Central memory CD4-positive, alpha-beta T cell (primary cell): Measurements from ENCODE around the gene MED20.
"Not testable (repeated sequence)": the region's sequence is repeated elsewhere in the genome, so short reads cannot be mapped to it uniquely, and the experiment has no call there.

ENCODE experiments used
- DNase-seq: peaks from one replicate; pipeline ENCODE4 v3.0.0; 2022
- total RNA-seq, 3 experiments: gene quantifications; one replicate each; lab custom pipeline; 2026; lab: John Stamatoyannopoulos, UW

Gene MED20
- 2.5 to 7.7 (median 7.5) reads per million in 3 experiments for total RNA-seq

GRCh38 chr6:41920921-41921711 lies at the start of gene MED20, which contains the start of gene BYSL:
MED20 (minus strand) TSS chr6:41921139; CDS start chr6:41921018, 121 bp downstream.
BYSL (plus strand) TSS chr6:41921499; CDS start chr6:41921563, 64 bp downstream.
- DNase-seq: peak; percentile 94

- no peak for DNase-seq
These were observed 49.5 kb upstream of the MED20 start for GRCh38 chr6:41970436-41970846.

- DNase-seq: no peak
These were observed 46.7 kb upstream of the MED20 start for GRCh38 chr6:41967312-41968287.

GRCh38 chr6:41966961-41967311 lies 46.0 kb upstream of the MED20 start:
- no peak for DNase-seq

GRCh38 chr6:41966214-41966920 lies 45.4 kb upstream of the MED20 start:
- no peak for DNase-seq

- no peak for DNase-seq
These were observed 44.7 kb upstream of the MED20 start for GRCh38 chr6:41965429-41966213.

DNA sequence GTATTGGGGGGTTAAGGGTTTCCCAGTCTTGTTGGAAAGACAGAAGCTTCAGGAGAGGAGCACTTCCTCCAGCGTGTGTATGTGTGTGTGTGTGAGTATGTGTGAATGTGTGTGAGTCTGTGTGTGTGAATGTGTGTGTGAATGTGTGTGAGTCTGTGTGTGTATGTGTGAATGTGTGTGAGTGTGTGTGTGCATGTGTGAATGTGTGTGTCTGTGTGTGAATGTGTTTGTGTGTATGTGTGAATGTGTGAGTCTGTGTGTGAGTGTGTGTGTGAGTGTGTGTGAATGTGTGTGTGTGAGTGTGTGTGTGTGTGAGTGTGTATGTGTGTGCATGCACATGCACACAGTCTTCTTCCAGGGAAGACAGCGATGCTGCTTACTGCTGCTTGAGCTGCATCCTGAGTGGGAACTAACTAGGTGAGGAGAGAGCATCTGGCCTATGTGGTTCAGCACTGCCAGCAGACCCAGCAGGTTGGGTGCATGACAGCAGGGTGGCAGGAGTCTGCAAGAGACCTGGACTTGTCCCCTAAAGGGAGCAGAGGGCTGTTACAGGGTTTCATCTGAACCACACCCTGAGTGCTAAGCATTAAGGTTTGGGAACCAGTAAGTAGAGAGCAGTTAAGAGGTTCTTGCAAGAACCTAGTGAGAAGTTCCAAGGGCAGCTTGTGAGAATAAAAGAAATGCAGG lies 43.4 kb upstream of the MED20 start:
- no peak for DNase-seq

- no peak for DNase-seq
These were observed 42.4 kb upstream of the MED20 start for GRCh38 chr6:41963371-41963770.

- no peak for DNase-seq
These were observed 39.1 kb upstream of the MED20 start for GRCh38 chr6:41960028-41960427.

DNA sequence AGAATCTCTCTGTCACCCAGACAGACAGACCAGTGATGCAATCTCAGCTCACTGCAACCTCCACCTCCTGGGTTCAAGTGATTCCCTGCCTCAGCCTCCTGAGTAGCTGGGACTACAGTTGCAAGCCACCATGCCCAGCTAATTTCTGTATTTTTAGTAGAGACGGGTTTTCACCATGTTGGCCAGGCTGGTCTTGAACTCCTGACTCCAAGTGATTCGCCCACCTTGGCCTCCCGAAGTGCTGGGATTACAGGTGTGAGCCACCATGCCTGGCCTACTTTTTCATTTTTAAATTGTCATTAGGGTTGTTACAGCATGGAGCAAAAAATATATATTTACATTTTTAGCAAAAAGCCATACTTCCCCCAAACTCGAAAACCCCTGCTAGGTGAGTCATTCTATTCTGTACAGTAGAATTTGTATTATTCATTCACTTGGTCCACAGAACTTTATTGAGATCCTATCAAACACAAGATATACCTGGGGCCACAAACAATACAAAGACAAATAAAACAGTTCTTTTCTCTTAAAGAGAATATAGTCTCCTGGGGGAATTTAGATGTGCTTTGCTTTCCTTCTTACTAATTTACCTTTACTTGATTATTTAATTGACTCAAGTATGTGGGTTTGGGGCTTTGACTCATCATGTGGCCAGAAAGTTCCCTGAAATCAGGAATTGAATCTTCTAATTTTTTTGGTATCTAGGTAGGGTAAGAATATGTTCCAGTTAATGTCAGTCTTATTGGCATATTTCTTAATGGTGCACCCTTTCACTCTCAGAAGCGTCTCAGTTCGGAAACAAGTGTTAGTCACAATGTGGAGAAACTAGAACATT lies 37.3 kb upstream of the MED20 start:
- DNase-seq: no peak

DNA sequence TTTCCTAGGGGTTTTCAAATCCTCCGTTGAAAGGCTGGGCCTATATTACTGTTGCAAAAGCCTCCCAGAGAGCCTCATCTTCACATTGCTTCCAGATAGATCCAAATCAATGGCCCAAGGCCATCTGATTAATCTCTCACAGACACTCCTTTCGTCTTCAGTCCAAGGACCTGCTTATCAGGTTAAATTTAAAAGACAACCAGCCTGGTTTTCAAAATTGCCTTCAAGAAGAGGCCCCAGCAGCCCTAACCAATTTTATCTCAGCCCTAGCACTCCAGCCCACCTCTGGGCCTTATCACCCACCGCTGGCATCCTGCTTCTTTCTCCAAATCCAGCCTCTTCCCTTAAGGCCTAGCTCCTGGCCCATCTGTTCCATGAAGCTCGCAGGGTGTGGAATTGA lies 36.2 kb upstream of the MED20 start:
- DNase-seq: no peak

DNA sequence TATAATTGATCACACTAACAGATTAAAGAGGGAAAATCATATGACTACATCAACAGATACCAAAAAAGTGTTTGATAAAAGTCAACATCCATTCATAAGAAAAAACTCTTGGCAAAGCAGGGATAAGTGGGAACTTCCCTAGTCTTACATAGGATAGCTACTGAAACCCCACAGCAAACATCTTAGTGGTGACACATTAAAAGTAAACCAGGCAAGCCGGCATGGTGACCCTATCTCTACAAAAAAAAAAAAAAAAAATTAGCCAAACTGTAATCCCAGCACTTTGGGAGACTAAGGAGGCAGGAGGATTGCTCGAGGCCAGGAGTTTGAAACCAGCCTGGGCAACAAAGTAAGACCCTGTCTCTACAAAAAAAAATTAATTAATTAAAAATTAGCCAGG lies 34.5 kb upstream of the MED20 start:
- DNase-seq: no peak

GRCh38 chr6:41954668-41955067 lies 33.7 kb upstream of the MED20 start:
- no peak for DNase-seq

DNA sequence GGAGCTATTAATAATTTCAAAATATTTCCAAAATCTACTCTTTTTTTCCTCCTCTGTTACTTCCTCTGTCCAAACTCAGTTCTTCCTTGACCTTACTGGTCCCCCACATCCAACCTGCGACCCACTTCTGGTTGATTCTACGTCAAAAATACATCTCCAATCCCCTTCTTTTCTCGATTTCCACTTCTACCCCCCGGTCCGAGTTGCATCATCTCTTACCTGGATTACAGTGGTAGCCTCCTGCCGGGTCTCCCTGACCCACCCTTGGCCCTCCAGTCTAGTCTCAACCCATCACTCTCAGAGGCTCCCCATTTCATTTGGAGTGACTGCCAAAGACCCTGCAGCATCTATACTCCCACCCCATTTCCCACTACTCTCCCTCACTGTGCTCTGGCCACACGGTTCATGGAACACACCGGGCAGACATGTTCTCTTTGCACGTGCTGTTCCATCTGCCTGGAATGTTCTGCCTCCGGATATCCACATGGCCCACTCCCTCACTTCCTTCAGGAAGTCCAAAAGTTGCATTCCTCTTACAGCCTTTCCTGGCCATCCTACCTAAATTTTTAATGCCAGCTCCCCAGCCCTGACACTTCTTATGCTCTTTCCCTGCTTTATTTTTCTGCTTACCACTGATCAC lies 26.8 kb upstream of the MED20 start:
- DNase-seq: no peak

- no peak for DNase-seq
These were observed 22.5 kb upstream of the MED20 start for GRCh38 chr6:41943456-41943855.

GRCh38 chr6:41942882-41943281 lies 21.9 kb upstream of the MED20 start:
- not testable (repeated sequence) for DNase-seq

DNA sequence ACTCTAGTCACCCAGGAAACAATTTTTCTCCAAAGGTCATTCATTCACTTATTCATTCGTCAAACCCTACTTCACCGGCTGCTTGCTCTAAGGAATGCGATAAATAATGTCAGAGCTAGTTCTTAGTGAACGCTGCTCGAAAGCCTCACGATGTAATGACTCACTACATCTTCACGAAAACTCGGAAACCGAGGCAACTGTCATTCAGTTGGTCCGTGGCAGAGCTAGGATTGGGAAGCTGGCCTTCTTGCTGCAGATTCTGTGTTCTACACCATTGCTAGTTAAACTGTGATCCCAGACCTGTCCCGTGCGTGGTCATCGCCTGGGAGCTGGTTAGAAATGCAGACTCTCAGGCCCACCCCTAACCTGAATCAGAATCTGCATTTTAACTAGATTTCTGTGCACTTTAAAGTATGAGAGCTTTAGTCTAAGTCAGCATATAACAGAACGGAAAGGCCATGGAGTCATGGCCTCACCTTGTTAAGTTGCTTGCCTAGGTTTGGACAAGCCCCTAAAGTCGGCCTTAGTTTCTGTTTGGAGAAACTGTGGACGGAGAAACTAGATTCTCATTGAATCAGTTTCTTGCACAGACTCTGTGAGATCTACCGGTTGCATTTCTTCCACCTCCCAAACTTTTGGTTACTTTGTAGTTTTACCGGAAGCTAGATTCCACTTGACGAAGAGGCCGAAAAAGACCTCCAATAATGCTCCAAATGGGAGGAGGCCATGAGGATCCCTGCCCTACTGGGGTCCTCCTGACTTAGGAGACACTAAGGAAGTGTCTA lies 21.3 kb upstream of the MED20 start:
- DNase-seq: no peak

DNA sequence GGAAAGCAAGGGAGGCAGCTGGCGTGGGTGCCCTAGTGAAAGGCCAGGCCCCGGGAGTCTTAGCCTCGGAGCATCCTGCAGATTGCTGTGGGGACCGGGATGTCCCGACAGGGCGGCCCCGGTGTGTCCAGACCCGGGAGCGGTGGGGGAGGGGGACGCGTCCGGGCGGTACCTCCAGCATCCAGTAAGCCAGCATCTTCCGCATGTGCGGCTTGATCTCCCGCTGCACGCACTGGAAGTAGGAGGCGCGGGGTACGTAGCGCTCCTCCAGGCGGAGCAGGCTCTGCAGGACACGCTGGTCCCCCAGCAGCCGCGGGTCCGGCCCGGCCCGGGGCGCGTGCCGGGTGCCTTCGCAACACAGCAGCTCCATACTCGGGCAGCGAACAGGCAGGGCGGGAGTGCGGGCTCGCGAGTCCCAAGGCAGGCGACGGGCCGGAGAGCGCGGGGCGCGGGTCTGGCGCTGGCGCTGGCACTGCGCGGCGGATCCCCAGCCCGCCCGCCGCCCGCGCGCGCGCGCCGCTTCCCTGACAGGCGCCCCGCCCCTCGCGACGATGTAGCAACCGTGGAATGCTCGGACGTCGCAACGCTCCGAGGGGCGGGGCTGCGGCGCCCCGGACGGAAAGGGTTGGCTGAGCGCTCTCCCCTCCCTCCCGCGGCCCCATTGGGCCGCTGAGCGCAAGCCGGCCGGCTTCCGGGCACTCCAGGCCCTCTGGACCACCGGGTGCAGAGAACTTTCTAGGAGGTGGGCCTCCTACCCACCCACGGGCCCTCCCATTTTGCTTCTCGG lies 20.5 kb upstream of the MED20 start, which contains the start of gene CCND3:
Gene CCND3 (minus strand): TSS at position 529 of the 787 bp plus-strand sequence. CDS start 159 bp downstream, at position 370.
- DNase-seq: peak; percentile 76
